Measurements from ENCODE around the gene PARD3.

The PARD3 gene

GRCh38 chr10:34826857-34827766, 12.0 kb upstream of the PARD3 start:
- no peaks in the 10 kb centered on the region for H3K9me3 ChIP-seq
- intact Hi-C loops (cut with DNase I; ENCODE audit: low total_unique reads), result no loop called here
- TF ChIP-seq CTCF (IDR thresholded peaks at IDR 0.05), result no peak
- H3K27ac ChIP-seq, result no peak overlapping the region
- DNase-seq, result no peak
- H3K27me3 ChIP-seq, result no peaks in the 10 kb centered on the region
- H3K4me1 ChIP-seq, result no peaks in the 10 kb centered on the region
- no peaks in the 10 kb centered on the region for H3K36me3 ChIP-seq
- H3K4me3 ChIP-seq, result no peak overlapping the region

DNA sequence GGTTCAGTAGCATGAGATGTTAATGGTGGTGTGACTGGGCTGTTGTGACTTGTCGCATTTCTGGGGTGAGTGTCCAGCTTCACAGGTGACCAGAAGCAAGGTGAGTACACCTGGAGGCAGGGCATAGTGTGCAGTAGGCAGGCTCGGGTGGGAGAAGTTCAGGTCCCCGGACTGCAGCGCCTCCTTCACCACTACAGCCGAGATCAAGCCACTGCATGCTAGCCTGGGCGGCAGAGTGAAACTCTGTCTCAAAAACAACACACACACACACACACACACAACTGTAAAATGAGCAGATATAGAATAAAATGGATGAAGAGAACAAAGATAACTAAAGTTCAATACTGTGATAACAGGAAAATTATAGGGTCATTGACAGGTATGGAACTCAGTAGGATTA, 11.1 kb upstream of the PARD3 start:
- Histone ChIP-seq H3K27me3 (no peaks in the 10 kb centered on the region), H3K27ac (no peak overlapping the region), H3K9me3 (no peaks in the 10 kb centered on the region), H3K4me3 (no peak overlapping the region), H3K36me3 (no peaks in the 10 kb centered on the region), H3K4me1 (no peaks in the 10 kb centered on the region)
- no peak for TF ChIP-seq CTCF (IDR thresholded peaks at IDR 0.05)
- intact Hi-C loops (cut with DNase I; ENCODE audit: low total_unique reads), result no loop called here
- DNase-seq, result no peak

DNA sequence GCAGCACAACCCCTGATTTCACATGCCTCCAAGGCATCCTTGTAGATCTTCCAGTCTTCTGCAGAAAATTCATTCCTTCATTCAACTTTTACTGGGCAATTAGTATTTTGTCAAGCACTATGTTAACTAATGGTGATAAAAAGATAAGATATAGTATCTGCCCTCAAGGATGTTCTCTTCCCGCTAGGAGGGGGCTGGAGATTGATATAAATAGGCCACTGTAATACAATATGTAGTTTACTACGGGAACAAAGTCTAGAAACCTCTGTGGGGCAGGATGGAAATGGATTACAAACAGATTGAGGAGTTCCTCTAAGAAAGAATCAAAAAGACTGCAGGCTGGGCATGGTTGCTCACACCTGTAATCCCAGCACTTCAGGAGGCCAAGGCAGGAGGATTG, 10.3 kb upstream of the PARD3 start:
- DNase-seq, result no peak
- Histone ChIP-seq H3K27ac (no peak overlapping the region), H3K4me3 (no peak overlapping the region), H3K9me3 (no peaks in the 10 kb centered on the region), H3K36me3 (no peaks in the 10 kb centered on the region), H3K4me1 (no peaks in the 10 kb centered on the region), H3K27me3 (no peaks in the 10 kb centered on the region)
- TF ChIP-seq CTCF (IDR thresholded peaks at IDR 0.05), result no peak
- intact Hi-C loops (cut with DNase I; ENCODE audit: low total_unique reads), result no loop called here

- Histone ChIP-seq H3K9me3 (no peaks in the 10 kb centered on the region), H3K27me3 (no peaks in the 10 kb centered on the region), H3K27ac (no peak overlapping the region)
Observed at GRCh38 chr10:34824870-34825269, 9.8 kb upstream of the PARD3 start.

More at GRCh38 chr10:34824870-34825269, 9.8 kb upstream of the PARD3 start:
- no peak for DNase-seq
- TF ChIP-seq CTCF (IDR thresholded peaks at IDR 0.05), result no peak
- Histone ChIP-seq H3K4me3 (no peak overlapping the region), H3K4me1 (no peaks in the 10 kb centered on the region), H3K36me3 (no peaks in the 10 kb centered on the region)
- intact Hi-C loops (cut with DNase I; ENCODE audit: low total_unique reads), result no loop called here
